NCI-H1092 (cell line): Measurements from ENCODE around the gene PTPRG.

Experiments used
- DNase-seq: peaks from one replicate; lab custom pipeline; 2025; lab: John Stamatoyannopoulos, UW

The PTPRG gene

GRCh38 chr3:61618231-61618630 is 56.9 kb downstream of the PTPRG start:
- no peak for DNase-seq

DNA sequence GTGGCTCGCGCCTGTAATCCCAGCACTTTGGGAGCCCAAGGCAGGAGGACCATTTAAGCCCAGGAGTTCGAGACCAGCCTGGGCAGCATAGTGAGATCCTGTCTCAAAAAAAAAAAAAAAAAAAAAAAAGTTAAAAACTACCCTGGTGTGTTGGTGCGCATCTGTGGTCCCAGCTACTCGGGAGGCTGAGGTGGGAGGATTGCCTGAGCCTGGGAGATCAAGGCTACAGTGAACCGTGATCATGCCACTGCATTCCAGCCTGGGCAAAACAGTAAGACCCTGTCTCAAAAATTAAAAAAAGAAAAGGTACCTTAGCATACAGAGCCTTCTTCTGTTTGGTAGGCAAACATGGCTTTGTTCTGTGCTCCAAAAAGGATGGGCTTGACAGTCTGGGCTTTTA is 57.5 kb downstream of the PTPRG start:
- no peak for DNase-seq

GRCh38 chr3:61620073-61620472 is 58.7 kb downstream of the PTPRG start:
- no peak for DNase-seq

GRCh38 chr3:61624300-61624699 is 62.9 kb downstream of the PTPRG start:
- no peak for DNase-seq

- DNase-seq, result no peak
These were observed 64.1 kb downstream of the PTPRG start for GRCh38 chr3:61625429-61625828.

DNA sequence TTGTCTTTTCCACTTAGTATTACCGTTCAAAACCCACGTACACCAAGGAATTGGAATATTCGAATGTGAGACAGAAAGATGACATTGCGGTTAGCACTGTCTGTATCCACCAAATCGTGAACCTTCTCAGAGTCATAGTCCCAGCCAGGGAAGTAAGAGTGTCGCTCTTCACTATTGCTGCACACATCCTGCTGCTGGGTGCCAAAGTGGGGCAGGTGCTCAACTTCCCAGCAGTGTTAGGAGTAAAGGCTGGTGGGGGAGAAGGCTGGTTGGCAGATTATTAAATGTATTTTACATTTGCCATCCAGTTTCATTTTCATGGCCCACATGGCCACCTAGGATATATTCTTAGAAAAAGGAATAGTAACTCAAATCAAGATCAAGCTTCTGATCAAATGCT is 65.1 kb downstream of the PTPRG start:
- no peak for DNase-seq

DNA sequence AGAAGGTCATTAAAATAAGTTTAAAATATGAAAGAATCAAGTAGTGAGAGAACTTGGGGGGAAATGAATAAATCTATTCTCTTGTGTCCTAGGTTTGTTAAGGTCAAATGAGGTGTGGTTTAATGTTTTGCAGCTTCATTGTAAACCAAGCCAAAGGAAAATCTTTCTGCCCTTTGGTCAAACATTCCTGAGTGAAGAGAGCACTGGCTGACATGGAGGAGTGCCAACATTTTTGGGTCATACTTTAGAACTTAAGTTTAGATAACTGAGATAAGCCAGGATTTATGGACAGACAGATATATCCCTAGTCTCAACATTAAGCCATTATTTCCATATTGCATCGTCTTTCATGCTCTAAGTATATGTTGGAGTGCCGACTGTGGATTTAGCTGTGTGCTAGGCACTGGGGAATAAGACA is 66.4 kb downstream of the PTPRG start:
- DNase-seq, result no peak

- DNase-seq, result no peak
These were observed 67.3 kb downstream of the PTPRG start for GRCh38 chr3:61628636-61629035.

GRCh38 chr3:61629442-61629841 is 68.1 kb downstream of the PTPRG start:
- no peak for DNase-seq

DNA sequence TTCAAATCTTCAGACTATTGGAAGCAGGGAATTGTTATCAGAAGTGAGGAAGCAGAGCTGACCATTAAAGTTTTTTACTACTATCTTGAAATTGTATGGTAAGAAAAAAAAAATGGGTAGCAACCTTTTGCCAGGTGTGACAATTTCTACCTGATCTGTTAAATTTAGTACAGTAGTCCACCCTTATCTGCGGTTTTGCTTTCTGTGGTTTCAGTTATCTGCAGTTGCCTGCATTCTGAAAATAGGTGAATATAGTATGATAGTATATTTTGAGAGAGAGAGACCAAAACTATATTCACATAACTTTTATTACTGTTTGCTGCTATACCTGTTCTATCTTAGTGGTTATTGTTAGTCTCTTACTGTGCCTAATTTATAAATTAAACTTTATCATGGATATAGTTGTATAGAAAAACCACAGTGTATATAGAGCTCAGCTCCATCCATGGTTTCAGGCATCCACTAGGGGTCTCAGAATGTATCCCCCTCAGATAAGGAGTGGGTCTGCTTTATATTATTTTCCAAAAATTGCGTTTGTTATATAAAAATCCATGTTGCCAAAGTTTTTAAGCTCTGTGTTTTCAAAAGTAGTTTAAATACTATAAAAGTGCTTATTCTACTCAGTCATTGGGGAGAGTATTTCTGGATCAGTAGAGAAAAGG is 69.9 kb downstream of the PTPRG start:
- no peak for DNase-seq

DNA sequence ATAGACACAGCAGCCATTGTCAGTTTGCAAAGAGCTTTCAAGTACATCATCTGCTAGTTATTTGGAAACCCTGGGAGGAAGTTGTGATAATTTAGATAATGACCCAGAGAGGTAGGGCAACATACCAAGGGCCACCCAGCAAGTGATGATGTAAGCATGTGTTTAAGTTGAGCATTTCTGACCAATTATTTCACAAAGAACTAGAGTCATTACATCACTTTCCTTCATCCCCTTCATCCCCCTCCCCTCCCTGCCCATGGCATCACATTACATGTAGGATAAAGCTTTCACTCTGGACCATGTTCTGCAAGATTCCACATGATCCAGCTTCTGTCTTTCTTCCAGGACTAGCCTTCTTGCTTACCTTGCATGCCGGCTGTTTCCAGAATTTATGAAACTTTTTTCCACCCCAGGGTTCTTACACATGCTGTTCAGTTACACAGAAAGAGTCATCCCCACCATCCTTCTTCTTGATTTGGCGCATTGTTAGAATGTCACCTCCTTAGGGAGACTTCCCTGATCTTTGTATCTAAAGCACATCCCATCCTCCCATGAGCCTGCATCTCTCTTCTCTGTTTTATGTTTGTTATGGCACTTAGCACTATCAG is 71.3 kb downstream of the PTPRG start:
- no peak for DNase-seq

GRCh38 chr3:61634678-61635077 is 73.3 kb downstream of the PTPRG start:
- no peak for DNase-seq

GRCh38 chr3:61637088-61638051 is 76.0 kb downstream of the PTPRG start:
- no peak for DNase-seq

DNA sequence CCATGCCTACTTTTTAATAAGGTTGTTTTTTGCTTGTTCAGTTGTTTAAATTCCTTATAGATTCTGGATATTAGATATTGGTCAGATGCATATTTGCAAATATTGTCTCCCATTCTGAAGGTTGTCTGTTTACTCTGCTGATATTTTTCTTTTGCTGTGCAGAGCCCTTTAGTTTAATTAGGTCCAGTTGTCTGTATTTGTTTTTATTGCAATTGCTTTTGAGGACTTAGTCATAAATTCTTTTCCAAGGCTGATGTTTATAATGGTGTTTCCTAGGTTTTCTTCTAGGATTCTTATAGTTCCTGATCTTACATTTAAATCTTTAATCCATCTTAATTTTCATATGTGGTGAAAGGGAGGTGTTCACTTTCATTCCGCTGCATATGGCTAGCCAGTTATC is 77.4 kb downstream of the PTPRG start:
- DNase-seq, result no peak

DNA sequence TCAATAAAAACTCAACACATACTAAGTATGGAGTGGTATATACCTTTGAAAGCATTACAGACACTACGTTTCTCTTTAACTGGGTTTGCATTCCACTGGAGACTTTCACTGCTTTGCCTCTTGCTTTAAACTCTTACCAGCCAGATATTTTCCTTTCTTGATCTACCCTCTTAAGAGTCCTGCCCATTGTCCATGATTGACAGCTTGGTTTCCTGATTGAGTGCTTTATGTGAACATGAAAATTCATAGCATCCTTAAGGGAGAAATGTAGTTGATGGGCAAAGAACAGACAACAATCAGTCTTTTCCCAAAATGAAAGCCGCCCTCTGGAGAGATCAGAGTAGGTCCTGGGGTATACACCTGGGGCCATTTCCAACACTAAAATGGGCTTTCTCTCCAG is 78.6 kb downstream of the PTPRG start:
- DNase-seq, result no peak

GRCh38 chr3:61645148-61645547 is 83.8 kb downstream of the PTPRG start:
- DNase-seq, result no peak

DNA sequence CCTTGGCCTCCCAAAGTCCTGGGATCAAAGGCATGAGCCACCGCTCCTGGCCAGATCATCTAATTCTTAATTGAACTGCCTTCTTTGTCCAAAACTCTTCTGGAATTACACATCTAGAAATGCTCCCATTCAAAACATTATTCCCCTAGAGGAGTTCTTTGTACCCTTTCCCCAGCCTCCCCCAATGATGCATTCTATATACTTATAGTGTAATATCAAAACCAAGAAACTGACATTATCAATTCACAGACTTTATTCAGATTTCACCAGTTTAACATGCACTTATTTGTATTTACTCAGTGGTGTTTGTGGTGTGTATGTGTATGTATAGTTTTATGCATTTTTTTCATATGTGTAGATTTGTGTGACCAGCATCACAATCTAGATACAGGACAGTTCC is 85.0 kb downstream of the PTPRG start:
- DNase-seq, result no peak

DNA sequence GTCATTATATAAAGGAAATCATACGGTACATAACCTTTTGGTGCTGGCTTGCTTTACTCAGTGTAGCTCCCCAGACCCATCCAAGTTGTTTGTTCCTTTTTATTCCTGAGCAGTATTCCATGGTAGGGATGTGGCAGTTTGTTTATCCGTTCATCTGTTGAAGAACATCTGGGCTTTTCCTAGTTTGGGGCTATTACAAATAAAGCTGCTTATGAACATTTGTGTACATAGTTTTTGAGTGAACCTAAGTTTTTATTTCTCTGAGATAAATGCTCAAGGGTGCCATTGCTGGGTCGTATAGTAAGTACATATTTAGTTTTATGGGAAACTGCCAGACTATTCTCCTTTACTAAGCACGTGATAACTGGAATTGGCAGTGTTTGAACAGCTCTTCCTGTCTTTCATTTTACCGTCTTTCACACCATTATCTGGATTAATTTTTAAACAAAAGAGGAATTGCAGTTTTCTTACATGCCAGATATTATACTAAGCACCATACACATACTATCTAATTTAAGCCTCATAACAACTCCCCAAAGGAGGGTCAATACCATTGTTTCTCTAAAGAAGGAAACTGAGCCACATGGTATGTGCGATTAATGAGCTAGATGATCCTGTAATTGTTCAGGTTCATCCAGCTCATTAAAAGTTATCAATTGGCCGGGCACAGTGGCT is 85.6 kb downstream of the PTPRG start:
- DNase-seq, result no peak

DNA sequence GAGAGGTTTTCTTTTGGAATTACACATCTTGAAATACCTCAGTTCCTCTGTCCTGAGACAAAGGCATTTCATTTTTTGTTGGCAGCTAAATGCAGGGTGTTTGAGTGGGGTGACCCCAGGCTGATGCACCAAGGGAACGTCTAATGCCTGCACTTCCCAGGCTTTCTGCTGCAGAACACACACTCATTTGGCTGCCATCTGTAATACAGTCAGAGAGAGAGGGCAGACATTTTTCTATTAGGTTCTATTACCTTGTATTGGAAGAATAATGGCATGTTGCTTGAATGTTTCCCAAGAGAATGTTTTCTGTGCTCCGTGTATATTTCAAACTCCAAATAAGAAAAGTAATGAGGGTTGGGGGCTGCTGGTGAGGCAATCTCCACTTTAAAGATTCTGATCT is 87.1 kb downstream of the PTPRG start:
- DNase-seq, result no peak

DNA sequence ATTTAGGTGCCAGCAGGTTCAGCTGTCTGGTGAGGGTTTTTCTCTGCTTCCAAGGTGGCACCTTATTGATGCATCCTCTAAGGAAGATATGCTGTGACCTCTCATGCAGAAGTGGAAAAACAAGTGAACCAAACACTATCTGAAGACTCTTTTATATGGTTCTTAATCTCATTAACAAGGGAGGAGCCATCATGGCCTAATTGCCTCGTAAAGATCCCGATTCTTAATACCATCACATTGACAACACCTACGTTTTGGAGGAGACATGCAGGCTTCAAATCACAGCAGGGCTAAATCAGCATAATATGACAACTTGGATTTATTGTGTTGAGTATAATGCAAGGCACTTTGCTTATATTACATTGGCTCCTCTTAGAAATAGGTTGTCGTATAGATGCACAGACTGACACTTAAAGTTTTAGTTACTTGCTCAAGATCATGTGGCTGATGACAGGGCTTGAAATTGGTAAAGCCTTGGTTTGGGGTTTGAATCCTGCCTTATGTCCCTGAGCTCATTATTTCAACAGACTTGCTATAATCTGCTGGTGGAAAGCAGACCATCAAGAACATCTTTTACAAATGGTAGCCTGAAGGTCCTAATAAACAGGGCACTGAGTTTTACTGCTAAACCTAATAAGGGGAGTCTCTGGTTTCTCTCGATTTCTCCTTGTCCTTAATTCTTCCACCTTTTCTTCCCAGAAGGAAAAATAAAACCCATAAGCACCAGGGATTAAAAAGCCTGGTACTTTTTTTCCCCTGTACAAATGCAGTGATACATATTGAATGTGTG is 88.2 kb downstream of the PTPRG start:
- no peak for DNase-seq

GRCh38 chr3:61650276-61650675 is 88.9 kb downstream of the PTPRG start:
- DNase-seq, result no peak
